NT2/D1 (cell line): ENCODE measurements around the gene DYNC1LI2.

Source experiments
- DNase-seq: peaks from one replicate; pipeline ENCODE4 v3.0.0-alpha.2; 2011; ENCODE audit warnings: low read depth, low spot score
- H3K27me3 ChIP-seq: 2 replicates; pipeline ENCODE4 v1.6.0; 2011; ENCODE audit warnings: mild to moderate bottlenecking; ENCODE audit not compliant: insufficient read length, insufficient read depth
- H3K36me3 ChIP-seq: 2 replicates; pipeline ENCODE4 v1.6.1; 2011; ENCODE audit warnings: mild to moderate bottlenecking, low read length, mixed read lengths; ENCODE audit not compliant: insufficient read depth, insufficient read length
- H3K4me1 ChIP-seq: 2 replicates; pipeline ENCODE4 v1.5.1; 2011; ENCODE audit not compliant: insufficient read depth, insufficient read length
- H3K4me3 ChIP-seq: 2 replicates; pipeline ENCODE4 v1.5.1; 2011; ENCODE audit warnings: low read depth; ENCODE audit not compliant: insufficient read length
- H3K9ac ChIP-seq: 2 replicates; pipeline ENCODE4 v1.6.0; 2011; ENCODE audit warnings: low read depth; ENCODE audit not compliant: insufficient read length
- H3K9me3 ChIP-seq: 2 replicates; pipeline ENCODE4 v1.5.1; 2011; ENCODE audit warnings: mild to moderate bottlenecking, low read length; ENCODE audit not compliant: insufficient read depth
- SUZ12 ChIP-seq: IDR thresholded peaks from 2 replicates; pipeline ENCODE4 v1.6.1; 2011; ENCODE audit not compliant: insufficient read length, insufficient read depth; ENCODE audit errors: extremely low read depth
- YY1 ChIP-seq: IDR thresholded peaks from 2 replicates; pipeline ENCODE4 v1.6.1; 2011; ENCODE audit not compliant: insufficient read length, insufficient read depth
- ZNF274 ChIP-seq: IDR thresholded peaks from 2 replicates; pipeline ENCODE4 v1.6.1; 2011; ENCODE audit warnings: mild to moderate bottlenecking, low read depth, low read length

DYNC1LI2 gene

GRCh38 chr16:66676599-66676998 lies 74.8 kb downstream of the DYNC1LI2 start:
- Histone ChIP-seq H3K4me3 (no peak overlapping the region), H3K9me3 (no peaks in the 10 kb centered on the region)

GRCh38 chr16:66673691-66674090 lies 77.7 kb downstream of the DYNC1LI2 start:
- no peak for TF ChIP-seq SUZ12
- TF ChIP-seq YY1 = no peak
- no peak for TF ChIP-seq ZNF274
- Histone ChIP-seq H3K9me3 (no peaks in the 10 kb centered on the region), H3K36me3 (peaks cover 2% of the 10 kb centered on the region), H3K27me3 (no peaks in the 10 kb centered on the region), H3K4me3 (no peak overlapping the region), H3K9ac (no peak overlapping the region), H3K4me1 (no peaks in the 10 kb centered on the region)
- no peak for DNase-seq

More at GRCh38 chr16:66676599-66676998, 74.8 kb downstream of the DYNC1LI2 start:
- DNase-seq = no peak
- Histone ChIP-seq H3K27me3 (no peaks in the 10 kb centered on the region), H3K36me3 (peaks cover 2% of the 10 kb centered on the region), H3K4me1 (no peaks in the 10 kb centered on the region), H3K9ac (no peak overlapping the region)
- TF ChIP-seq SUZ12 (no peak), ZNF274 (no peak), YY1 (no peak)
